Measurements from ENCODE around the gene NCOR2. TPM values are rescaled to one million over a fixed set of nuclear protein-coding genes. Genes with fewer than 3 reads are reported as not detected.

Gene NCOR2
- total RNA-seq, 4 donors from 2014 or later, result 211 to 265 (median 225) TPM

- no peaks in the 10 kb centered on the region for H3K27me3 ChIP-seq
- no peak overlapping the region for H3K4me3 ChIP-seq
- WGBS, 2 donors, result 27 to 33% methylated on average over 12 of the region's 12 CpGs
- peaks cover 0 to 5% (median 0%) of the 10 kb centered on the region in 3 donors for H3K36me3 ChIP-seq
- peaks cover 0 to 92% (median 39%) of the 10 kb centered on the region in 4 donors for H3K4me1 ChIP-seq
- no peak for TF ChIP-seq EP300 (IDR thresholded peaks at IDR 0.05)
- no peak for TF ChIP-seq CTCF (IDR thresholded peaks at IDR 0.05)
- no peak for DNase-seq (ENCODE audit: low spot score in 2 of 2)
- no peaks in the 10 kb centered on the region for H3K9me3 ChIP-seq
- H3K27ac ChIP-seq, result peak overlapping the region; percentile 1 to 99 (median 58)
These were observed 44.3 kb downstream of the NCOR2 start for GRCh38 chr12:124523071-124523470.

GRCh38 chr12:124520907-124521306 is 46.5 kb downstream of the NCOR2 start:
- H3K36me3 ChIP-seq, result peaks cover 0 to 5% (median 0%) of the 10 kb centered on the region in 3 donors
- H3K27ac ChIP-seq, result peak overlapping the region in 3 of 4 donors; percentile 94 to 99 (median 95)
- WGBS, 2 donors, result 54 to 58% methylated on average over 8 to 10 of the region's 10 CpGs
- H3K27me3 ChIP-seq, result no peaks in the 10 kb centered on the region
- DNase-seq (ENCODE audit: low spot score in 2 of 2), result no peak
- peaks cover 0 to 92% (median 56%) of the 10 kb centered on the region in 4 donors for H3K4me1 ChIP-seq
- no peaks in the 10 kb centered on the region for H3K9me3 ChIP-seq
- TF ChIP-seq POLR2A (IDR thresholded peaks at IDR 0.05) (no peak), EP300 (IDR thresholded peaks at IDR 0.05) (no peak), CTCF (IDR thresholded peaks at IDR 0.05) (no peak)
- no peak overlapping the region for H3K4me3 ChIP-seq

- TF ChIP-seq EP300 (IDR thresholded peaks at IDR 0.05), result no peak
- no peak for TF ChIP-seq CTCF (IDR thresholded peaks at IDR 0.05)
- no peak for TF ChIP-seq POLR2A (IDR thresholded peaks at IDR 0.05)
- WGBS, 2 donors, result 38 to 41% methylated on average over 14 of the region's 14 CpGs
- Histone ChIP-seq H3K27ac (peak overlapping the region; percentile 92 to 99 (median 94)), H3K4me3 (no peak overlapping the region), H3K4me1 (peaks cover 0 to 93% (median 60%) of the 10 kb centered on the region in 4 donors), H3K9me3 (no peaks in the 10 kb centered on the region), H3K36me3 (peaks cover 0 to 5% (median 0%) of the 10 kb centered on the region in 3 donors), H3K27me3 (no peaks in the 10 kb centered on the region)
- DNase-seq (ENCODE audit: low spot score in 2 of 2), result peak in 1 of 2 donors; percentile 44
These were observed 47.1 kb downstream of the NCOR2 start for GRCh38 chr12:124520265-124520701.

GRCh38 chr12:124519746-124520145 is 47.7 kb downstream of the NCOR2 start:
- Histone ChIP-seq H3K9me3 (no peaks in the 10 kb centered on the region), H3K4me1 (peaks cover 0 to 93% (median 63%) of the 10 kb centered on the region in 4 donors), H3K27ac (peak overlapping the region; percentile 92 to 99 (median 94)), H3K36me3 (peaks cover 0 to 5% (median 0%) of the 10 kb centered on the region in 3 donors), H3K4me3 (no peak overlapping the region), H3K27me3 (no peaks in the 10 kb centered on the region)
- no peak for TF ChIP-seq POLR2A (IDR thresholded peaks at IDR 0.05)
- no peak for TF ChIP-seq CTCF (IDR thresholded peaks at IDR 0.05)
- TF ChIP-seq EP300 (IDR thresholded peaks at IDR 0.05), result no peak
- no peak for DNase-seq (ENCODE audit: low spot score in 2 of 2)
- WGBS, 2 donors, result 36 to 49% methylated on average over 8 to 9 of the region's 10 CpGs

- Histone ChIP-seq H3K9me3 (no peaks in the 10 kb centered on the region), H3K36me3 (peaks cover 0 to 5% (median 0%) of the 10 kb centered on the region in 3 donors), H3K4me3 (peak overlapping the region; percentile 24 to 62 (median 40)), H3K27ac (peak overlapping the region; percentile 92 to 99 (median 94)), H3K4me1 (peaks cover 3 to 93% (median 73%) of the 10 kb centered on the region in 4 donors), H3K27me3 (no peaks in the 10 kb centered on the region)
- DNase-seq (ENCODE audit: low spot score in 2 of 2), result peak; percentile 100
- 4% methylated on average over 32 to 43 of the region's 51 CpGs for WGBS, 2 donors
- TF ChIP-seq EP300 (IDR thresholded peaks at IDR 0.05) (peak; percentile 89 to 98), CTCF (IDR thresholded peaks at IDR 0.05) (no peak), POLR2A (IDR thresholded peaks at IDR 0.05) (peak in 1 of 2 donors; percentile 59)
These were observed 49.1 kb downstream of the NCOR2 start for GRCh38 chr12:124518051-124518932.

All from tibial nerve (tissue), 4 donors.